ENCODE results near the gene CEMIP. TPM values are rescaled to one million over a fixed set of nuclear protein-coding genes. Genes with fewer than 3 reads are reported as not detected.

CEMIP gene
- total RNA-seq, 3 donors from 2014 or later: under 0.01 to 0.66 (median 0.59) TPM

- H3K36me3 ChIP-seq: no peaks in the 10 kb centered on the region
- no peaks in the 10 kb centered on the region for H3K27me3 ChIP-seq
- TF ChIP-seq, protein P1, sequence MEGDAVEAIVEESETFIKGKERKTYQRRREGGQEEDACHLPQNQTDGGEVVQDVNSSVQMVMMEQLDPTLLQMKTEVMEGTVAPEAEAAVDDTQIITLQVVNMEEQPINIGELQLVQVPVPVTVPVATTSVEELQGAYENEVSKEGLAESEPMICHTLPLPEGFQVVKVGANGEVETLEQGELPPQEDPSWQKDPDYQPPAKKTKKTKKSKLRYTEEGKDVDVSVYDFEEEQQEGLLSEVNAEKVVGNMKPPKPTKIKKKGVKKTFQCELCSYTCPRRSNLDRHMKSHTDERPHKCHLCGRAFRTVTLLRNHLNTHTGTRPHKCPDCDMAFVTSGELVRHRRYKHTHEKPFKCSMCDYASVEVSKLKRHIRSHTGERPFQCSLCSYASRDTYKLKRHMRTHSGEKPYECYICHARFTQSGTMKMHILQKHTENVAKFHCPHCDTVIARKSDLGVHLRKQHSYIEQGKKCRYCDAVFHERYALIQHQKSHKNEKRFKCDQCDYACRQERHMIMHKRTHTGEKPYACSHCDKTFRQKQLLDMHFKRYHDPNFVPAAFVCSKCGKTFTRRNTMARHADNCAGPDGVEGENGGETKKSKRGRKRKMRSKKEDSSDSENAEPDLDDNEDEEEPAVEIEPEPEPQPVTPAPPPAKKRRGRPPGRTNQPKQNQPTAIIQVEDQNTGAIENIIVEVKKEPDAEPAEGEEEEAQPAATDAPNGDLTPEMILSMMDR (IDR thresholded peaks at IDR 0.05): no peak
- TF ChIP-seq POLR2A (IDR thresholded peaks at IDR 0.05) (no peak), POLR2AphosphoS5 (IDR thresholded peaks at IDR 0.05) (no peak)
- H3K9me3 ChIP-seq: no peaks in the 10 kb centered on the region
- no peaks in the 10 kb centered on the region for H3K4me1 ChIP-seq
- H3K4me3 ChIP-seq: no peak overlapping the region
- no peak overlapping the region for H3K27ac ChIP-seq
- no peak for DNase-seq (ENCODE audit: low spot score in 2 of 2)
- intact Hi-C loops (cut with DNase I; ENCODE audit: low total_unique reads): no loop called here
These were observed 142.7 kb downstream of the CEMIP start for GRCh38 chr15:80921736-80922410.

- no peak for DNase-seq (ENCODE audit: low spot score in 2 of 2)
- Histone ChIP-seq H3K4me3 (no peak overlapping the region), H3K27me3 (no peaks in the 10 kb centered on the region), H3K4me1 (no peaks in the 10 kb centered on the region), H3K9me3 (no peaks in the 10 kb centered on the region), H3K27ac (no peak overlapping the region), H3K36me3 (no peaks in the 10 kb centered on the region)
- intact Hi-C loops (cut with DNase I; ENCODE audit: low total_unique reads): no loop called here
- TF ChIP-seq POLR2AphosphoS5 (IDR thresholded peaks at IDR 0.05) (no peak), POLR2A (IDR thresholded peaks at IDR 0.05) (no peak)
- TF ChIP-seq, protein P1 (IDR thresholded peaks at IDR 0.05): no peak
These were observed 144.5 kb downstream of the CEMIP start for GRCh38 chr15:80923668-80924067.

DNA sequence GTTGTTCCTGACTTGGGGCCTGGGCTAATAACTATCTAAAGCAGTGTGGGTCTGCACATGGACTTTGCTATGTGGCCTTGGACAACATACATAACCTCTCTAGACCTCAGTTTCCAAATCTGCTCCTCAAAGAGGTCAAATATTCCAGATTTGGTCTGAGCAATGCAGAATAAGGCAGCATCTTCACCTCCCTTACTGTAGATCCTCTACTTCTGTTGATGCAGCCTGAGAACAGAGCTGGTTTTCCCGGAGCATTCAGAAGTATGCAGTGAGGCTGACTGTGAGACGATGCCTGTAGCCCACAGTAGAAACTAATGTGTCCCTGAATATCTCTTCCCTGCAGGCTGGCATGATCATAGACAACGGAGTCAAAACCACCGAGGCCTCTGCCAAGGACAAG, 145.1 kb downstream of the CEMIP start:
- H3K4me3 ChIP-seq: no peak overlapping the region
- H3K36me3 ChIP-seq: no peaks in the 10 kb centered on the region
- no peak for DNase-seq (ENCODE audit: low spot score in 2 of 2)
- no peaks in the 10 kb centered on the region for H3K9me3 ChIP-seq
- H3K4me1 ChIP-seq: no peaks in the 10 kb centered on the region
- H3K27ac ChIP-seq: no peak overlapping the region
- no peaks in the 10 kb centered on the region for H3K27me3 ChIP-seq
- intact Hi-C loops (cut with DNase I; ENCODE audit: low total_unique reads): no loop called here
- TF ChIP-seq POLR2A (IDR thresholded peaks at IDR 0.05) (no peak), POLR2AphosphoS5 (IDR thresholded peaks at IDR 0.05) (no peak)
- TF ChIP-seq, protein P1 (IDR thresholded peaks at IDR 0.05): no peak

GRCh38 chr15:80925597-80926059, 146.5 kb downstream of the CEMIP start:
- TF ChIP-seq POLR2A (IDR thresholded peaks at IDR 0.05) (no peak), POLR2AphosphoS5 (IDR thresholded peaks at IDR 0.05) (no peak)
- TF ChIP-seq, protein P1 (IDR thresholded peaks at IDR 0.05): no peak
- Histone ChIP-seq H3K4me3 (no peak overlapping the region), H3K27ac (no peak overlapping the region), H3K4me1 (no peaks in the 10 kb centered on the region), H3K9me3 (no peaks in the 10 kb centered on the region), H3K36me3 (no peaks in the 10 kb centered on the region), H3K27me3 (no peaks in the 10 kb centered on the region)
- DNase-seq (ENCODE audit: low spot score in 2 of 2): no peak
- intact Hi-C loops (cut with DNase I; ENCODE audit: low total_unique reads): no loop called here

- Histone ChIP-seq H3K27ac (no peak overlapping the region), H3K27me3 (no peaks in the 10 kb centered on the region), H3K9me3 (no peaks in the 10 kb centered on the region), H3K4me3 (no peak overlapping the region), H3K36me3 (no peaks in the 10 kb centered on the region), H3K4me1 (no peaks in the 10 kb centered on the region)
- DNase-seq (ENCODE audit: low spot score in 2 of 2): no peak
- TF ChIP-seq, protein P1 (IDR thresholded peaks at IDR 0.05): no peak
- no peak for TF ChIP-seq POLR2AphosphoS5 (IDR thresholded peaks at IDR 0.05)
- no peak for TF ChIP-seq POLR2A (IDR thresholded peaks at IDR 0.05)
- intact Hi-C loops (cut with DNase I; ENCODE audit: low total_unique reads): no loop called here
These were observed 147.0 kb downstream of the CEMIP start for GRCh38 chr15:80926126-80926525.

Data from breast epithelium (tissue), 4 donors.